Activated gamma-delta T cell treated with anti-CD3 and anti-CD28 coated beads, Interleukin-2, amount 50 U/mL, for 16 hours (primary cell): ENCODE results near the gene UBE4A.

Experiments
- DNase-seq: peaks from one replicate; pipeline ENCODE4 v3.0.0-alpha.2; 2020; ENCODE audit warnings: low read depth

The UBE4A gene

GRCh38 chr11:118438314-118438931 lies 79.0 kb downstream of the UBE4A start:
- DNase-seq = peak; percentile 25

DNA sequence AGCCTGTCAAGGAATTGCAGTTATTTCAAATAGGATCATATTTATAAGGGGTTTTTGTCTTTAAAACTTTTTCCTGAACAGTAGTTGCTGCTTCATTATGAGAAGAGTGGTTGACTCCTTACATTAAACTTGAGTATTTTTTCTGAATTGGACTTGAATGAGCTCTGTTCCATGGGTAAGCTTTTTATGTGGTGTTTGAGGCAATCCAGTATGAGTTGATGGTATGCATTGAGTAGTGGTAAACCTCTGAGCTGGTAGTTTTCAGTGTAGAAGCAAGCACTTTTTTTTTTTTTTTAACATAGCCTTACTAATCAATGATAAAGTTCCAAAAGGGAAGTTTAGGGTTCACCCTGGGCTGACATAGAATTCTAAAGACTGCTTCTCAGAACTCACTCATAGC lies 80.2 kb downstream of the UBE4A start:
- no peak for DNase-seq

DNA sequence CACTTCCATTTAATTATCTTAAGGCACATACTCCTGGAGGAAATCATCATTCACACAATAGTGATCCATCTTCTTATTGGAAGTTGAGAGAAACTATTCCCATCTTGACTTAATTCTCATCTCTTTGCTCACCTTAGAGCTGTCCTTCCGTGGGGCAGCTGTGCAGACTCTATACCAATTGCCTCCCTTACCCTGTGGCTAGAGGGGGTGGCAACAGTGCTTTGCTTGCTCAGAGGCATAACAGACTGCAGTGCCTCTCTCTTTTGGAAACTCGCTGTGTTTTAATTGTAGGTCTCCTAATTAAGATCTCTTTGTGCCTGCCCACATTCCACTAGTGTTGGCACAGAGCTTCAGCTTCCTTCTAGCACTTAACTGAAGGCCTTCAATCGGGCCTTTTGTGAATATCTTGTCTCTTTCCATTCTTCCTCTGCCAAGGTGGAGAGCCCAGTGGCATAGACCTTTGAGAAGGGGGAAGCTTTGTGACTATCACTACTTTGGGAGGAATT lies 82.4 kb downstream of the UBE4A start:
- no peak for DNase-seq

DNA sequence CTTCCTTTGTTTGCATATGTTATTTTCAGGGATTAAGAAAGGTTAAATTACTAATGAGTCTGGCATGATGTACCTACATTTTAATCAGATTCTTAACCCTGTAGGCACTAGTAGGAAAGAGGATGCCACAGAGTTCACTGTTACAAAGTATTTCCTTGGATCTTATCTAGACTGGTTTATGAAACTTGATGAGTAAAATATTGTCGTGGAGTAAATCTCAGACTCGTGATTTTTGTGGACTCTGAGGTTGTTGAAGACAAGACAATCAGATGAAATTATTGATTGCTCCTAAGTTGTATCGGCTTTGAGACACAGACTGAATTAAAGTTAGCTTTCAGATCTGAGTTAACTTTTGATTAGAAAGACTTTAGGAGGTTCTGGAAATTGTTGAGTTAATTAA lies 82.9 kb downstream of the UBE4A start:
- DNase-seq = no peak

GRCh38 chr11:118442908-118443589 lies 83.6 kb downstream of the UBE4A start:
- DNase-seq = no peak

GRCh38 chr11:118443590-118444218 lies 84.3 kb downstream of the UBE4A start:
- DNase-seq = no peak

DNA sequence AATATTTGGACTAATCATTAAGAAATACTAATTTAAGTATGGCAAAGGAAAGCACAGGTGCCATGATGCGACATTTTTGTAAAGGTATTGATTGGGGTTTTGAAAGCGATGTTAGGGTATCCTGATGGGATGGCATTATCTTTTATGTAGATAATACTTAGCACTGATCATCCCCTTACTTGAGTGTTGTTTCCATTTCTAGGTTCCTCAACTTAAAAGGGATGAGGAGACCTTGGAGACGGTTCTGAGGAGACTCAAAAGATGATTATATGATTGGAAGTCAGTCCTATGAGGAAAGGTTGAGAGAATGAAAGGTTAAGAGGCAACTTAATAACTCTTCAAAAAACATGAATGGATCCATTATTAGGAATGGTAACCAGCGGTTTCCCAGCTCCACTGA lies 88.0 kb downstream of the UBE4A start:
- no peak for DNase-seq

DNA sequence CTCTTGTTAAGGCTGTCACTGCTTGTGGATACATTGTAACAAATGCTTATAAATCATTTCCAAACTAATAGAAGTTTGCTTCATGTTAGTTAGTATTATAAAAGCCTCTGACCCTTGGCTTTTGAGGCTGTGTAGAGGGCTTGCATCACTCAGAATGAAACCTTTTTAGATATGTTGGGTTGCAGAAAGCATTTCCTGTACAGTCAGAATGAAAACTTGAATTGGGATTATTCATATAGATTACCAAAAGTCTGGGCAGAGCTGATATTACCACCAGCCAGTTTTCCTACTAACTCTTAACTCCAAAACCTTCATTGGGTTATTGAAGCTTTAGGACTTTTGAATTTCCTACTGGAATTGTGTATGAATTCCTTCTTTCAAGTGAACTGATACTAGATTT lies 88.9 kb downstream of the UBE4A start:
- DNase-seq = no peak
